K562 (cell line): Measurements from ENCODE around the gene MEIKIN. TPM values are rescaled to one million over a fixed set of nuclear protein-coding genes. Genes with fewer than 3 reads are reported as not detected.

ENCODE experiments used
- ATAC-seq: fragments of 200-7000 bp; cut with Tn5 transposase; 3 replicates; pipeline ENCODE4 v1.9.1; 2020; ENCODE audit warnings: moderate library complexity
- BruUV-seq: library from RNA; stranded (reverse); fragments of 400-500 nt; replicated peaks from 2 replicates; lab custom pipeline; 2021; lab: Mats Ljungman, UMichigan
- CTCF ChIA-PET: fragments of 300-600 bp; formaldehyde crosslinking; extraction: SDS; loops from one replicate; lab custom pipeline; 2021; ENCODE audit warnings: low intra/inter-chr PET ratio; lab: Yijun Ruan, JAX
- POLR2A ChIA-PET: fragments of 300-600, 350-650 bp; sonication (Branson Sonifier 250); formaldehyde crosslinking; extraction: SDS; loops from one replicate; lab custom pipeline; 2021; ENCODE audit warnings: antibody characterized with exemption, inconsistent platforms; lab: Yijun Ruan, JAX
- DNase-seq, 4 experiments: peaks; one replicate each; pipeline versions ENCODE4 v3.0.0 to v3.0.0-alpha.2; 2011 to 2018; ENCODE audit warnings: low spot score in 3 of 4, mixed read lengths in 3 of 4; ENCODE audit errors: extremely low read depth in 1 of 4
- FAIRE-seq: peaks from 2 replicates; lab custom pipeline; 2011; peaks lifted over from hg19 to GRCh38; lab: Jason Lieb, UNC
- H2AFZ ChIP-seq: 2 replicates; pipeline ENCODE4 v1.6.0; 2011; ENCODE audit warnings: low read depth, low read length, control low read depth, inconsistent platforms
- H3K27ac ChIP-seq: fragments of 200-600 bp; 3 replicates; pipeline ENCODE4 v1.8.0; 2011; ENCODE audit warnings: low read depth, mild to moderate bottlenecking, control low read depth, inconsistent platforms, low read length, moderate library complexity, mixed read lengths; ENCODE audit errors: extremely low read depth
- H3K27me3 ChIP-seq, 2 experiments: fragments of 300-600 bp in 1 of 2; 2 replicates in 1 of 2; 3 replicates in 1 of 2; pipeline versions ENCODE4 v1.6.0 to v1.8.0; 2011; ENCODE audit warnings: inconsistent platforms in 2 of 2, low read length in 2 of 2, mild to moderate bottlenecking in 1 of 2, mixed read lengths in 1 of 2, moderate library complexity in 1 of 2; ENCODE audit not compliant: control insufficient read depth in 2 of 2, insufficient read depth in 2 of 2
- H3K36me3 ChIP-seq: fragments of 300-600 bp; 3 replicates; pipeline ENCODE4 v1.8.0; 2011; ENCODE audit warnings: mild to moderate bottlenecking, low read length, inconsistent platforms; ENCODE audit not compliant: control insufficient read depth, insufficient read depth
- H3K4me1 ChIP-seq, 2 experiments: fragments of 200-600 bp in 1 of 2; replicated peaks in 1 of 2; 2 replicates in 1 of 2; 3 replicates in 1 of 2; pipeline versions ENCODE4 v1.5.1 to v1.8.0; 2011; ENCODE audit warnings: inconsistent platforms in 2 of 2, low read length in 2 of 2, mild to moderate bottlenecking in 1 of 2, mixed read lengths in 1 of 2, moderate library complexity in 1 of 2; ENCODE audit not compliant: control insufficient read depth in 2 of 2, insufficient read depth in 2 of 2
- H3K4me2 ChIP-seq: 2 replicates; pipeline ENCODE4 v1.6.1; 2011; ENCODE audit warnings: low read length, control low read depth, inconsistent platforms, mixed read lengths; ENCODE audit not compliant: insufficient read depth
- H3K4me3 ChIP-seq: fragments of 200-600 bp; sonication (generic), shearing (Covaris generic); 2 replicates; pipeline ENCODE4 v1.5.1; 2016; ENCODE audit warnings: control low read depth, inconsistent platforms
- H3K79me2 ChIP-seq: fragments of 200-600 bp; 3 replicates; pipeline ENCODE4 v1.8.0; 2011; ENCODE audit warnings: low read length, inconsistent platforms; ENCODE audit not compliant: control insufficient read depth, insufficient read depth
- H3K9ac ChIP-seq, 2 experiments: 2 replicates each; pipeline versions ENCODE4 v1.6.0 to v1.6.1; 2011; ENCODE audit warnings: low read depth in 2 of 2, low read length in 2 of 2, control low read depth in 1 of 2, inconsistent platforms in 1 of 2, mild to moderate bottlenecking in 1 of 2, mixed read lengths in 1 of 2; ENCODE audit not compliant: insufficient read depth in 1 of 2
- H3K9me1 ChIP-seq: one replicate; pipeline ENCODE4 v1.6.0; 2011; ENCODE audit warnings: inconsistent platforms, mild to moderate bottlenecking, low read length, moderate library complexity; ENCODE audit not compliant: control insufficient read depth, insufficient read depth
- H3K9me3 ChIP-seq: replicated peaks from 2 replicates; pipeline ENCODE4 v1.5.1; 2011; ENCODE audit warnings: low read depth, low read length, inconsistent platforms; ENCODE audit not compliant: control insufficient read depth, insufficient read depth
- H4K20me1 ChIP-seq: replicated peaks from 2 replicates; pipeline ENCODE4 v1.6.1; 2011; ENCODE audit warnings: low read length, inconsistent platforms, mixed read lengths; ENCODE audit not compliant: control insufficient read depth, insufficient read depth
- C11orf30 ChIP-seq: fragments of 450-650 bp; IDR thresholded peaks from 2 replicates; pipeline ENCODE4 v1.6.1; 2016; ENCODE audit warnings: low read depth, mild to moderate bottlenecking
- CBX8 ChIP-seq: fragments of 200-600 bp; sonication (generic); IDR thresholded peaks from 2 replicates; pipeline ENCODE4 v1.6.1; 2012; ENCODE audit warnings: borderline replicate concordance, mixed run types, low read depth, mild to moderate bottlenecking, moderate library complexity, mixed read lengths, low read length, control low read depth, inconsistent platforms; ENCODE audit not compliant: poor library complexity, severe bottlenecking; ENCODE audit errors: extremely low read depth
- CHD4 ChIP-seq: fragments of 200-600 bp; sonication (generic); IDR thresholded peaks from 3 replicates; pipeline ENCODE4 v1.6.1; 2012; ENCODE audit warnings: low read depth, mild to moderate bottlenecking, mixed read lengths, low read length, inconsistent platforms; ENCODE audit not compliant: insufficient read depth, insufficient replicate concordance, poor library complexity, severe bottlenecking
- ETS2 ChIP-seq: IDR thresholded peaks from 2 replicates; pipeline ENCODE4 v1.6.1; 2016; ENCODE audit warnings: borderline replicate concordance, missing genetic modification characterization, mild to moderate bottlenecking, moderate library complexity, missing compliant biosample characterization; ENCODE audit not compliant: poor library complexity, severe bottlenecking
- FOXJ2 ChIP-seq: fragments of 200-800 bp; sonication (Bioruptor generic); IDR thresholded peaks from 2 replicates; pipeline ENCODE4 v1.6.1; 2016; ENCODE audit warnings: missing genetic modification characterization, missing compliant biosample characterization
- FOXO4 ChIP-seq: fragments of 450-650 bp; formaldehyde crosslinking; IDR thresholded peaks from 2 replicates; pipeline ENCODE4 v1.4.0; 2020; ENCODE audit warnings: mild to moderate bottlenecking, moderate library complexity
- FOXP1 ChIP-seq: sonication (generic); formaldehyde crosslinking; IDR thresholded peaks from 2 replicates; pipeline ENCODE4 v1.8.0; 2022; ENCODE audit warnings: mild to moderate bottlenecking, missing genetic modification reagents
- HMG20B ChIP-seq: fragments of 250-450 bp; sonication (Bioruptor Pico); IDR thresholded peaks from 2 replicates; pipeline ENCODE4 v1.5.0; 2021; ENCODE audit warnings: mild to moderate bottlenecking
- HNRNPLL ChIP-seq: fragments of 200-400 bp; formaldehyde crosslinking; IDR thresholded peaks from 2 replicates; pipeline ENCODE4 v1.6.1; 2017; ENCODE audit warnings: low read length, low read depth, mild to moderate bottlenecking; ENCODE audit not compliant: poor library complexity, severe bottlenecking
- KHSRP ChIP-seq: fragments of 450-650 bp; IDR thresholded peaks from 2 replicates; pipeline ENCODE4 v1.6.1; 2017
- MAFF ChIP-seq: IDR thresholded peaks from 2 replicates; pipeline ENCODE4 v1.6.1; 2012; ENCODE audit warnings: low read length, improper control_type of control experiment
- MAFG ChIP-seq: fragments of 450-650 bp; conservative IDR thresholded peaks from 2 replicates; pipeline ENCODE4 v1.6.1; 2016; ENCODE audit warnings: missing genetic modification characterization, missing compliant biosample characterization
- MEIS2 ChIP-seq: fragments of 450-650 bp; IDR thresholded peaks from 2 replicates; pipeline ENCODE4 v1.6.1; 2014; ENCODE audit warnings: mild to moderate bottlenecking; ENCODE audit not compliant: partially characterized antibody
- MTA1 ChIP-seq: fragments of 450-650 bp; IDR thresholded peaks from 2 replicates; pipeline ENCODE4 v1.6.1; 2017; ENCODE audit warnings: borderline replicate concordance
- POLR2G ChIP-seq: fragments of 200-400 bp; formaldehyde crosslinking; IDR thresholded peaks from 2 replicates; pipeline ENCODE4 v1.6.1; 2017; ENCODE audit warnings: low read depth, mild to moderate bottlenecking, antibody characterized with exemption, low read length, moderate library complexity
- RFX5 ChIP-seq: IDR thresholded peaks from 2 replicates; pipeline ENCODE4 v1.6.1; 2011; ENCODE audit warnings: low read depth, mild to moderate bottlenecking, improper control_type of control experiment, low read length
- SREBF2 ChIP-seq: sonication (generic); formaldehyde crosslinking; IDR thresholded peaks from 2 replicates; pipeline ENCODE4 v1.4.0; 2020; ENCODE audit warnings: mild to moderate bottlenecking, missing genetic modification reagents
- TEAD1 ChIP-seq, 2 experiments: fragments of 450-650 bp in 1 of 2; sonication (generic) in 1 of 2; formaldehyde crosslinking; IDR thresholded peaks; 2 replicates each; pipeline versions ENCODE4 v1.4.0 to v1.8.0; 2020 to 2022; ENCODE audit warnings: mild to moderate bottlenecking in 2 of 2, missing genetic modification reagents in 1 of 2
- XRCC3 ChIP-seq: fragments of 450-650 bp; IDR thresholded peaks from 2 replicates; pipeline ENCODE4 v1.6.1; 2017; ENCODE audit warnings: mild to moderate bottlenecking, moderate library complexity
- ZC3H4 ChIP-seq: sonication (generic); formaldehyde crosslinking; IDR thresholded peaks from 2 replicates; pipeline ENCODE4 v1.9.0; 2021; ENCODE audit warnings: missing genetic modification reagents, borderline replicate concordance
- ZNF316 ChIP-seq: fragments of 450-650 bp; IDR thresholded peaks from 2 replicates; pipeline ENCODE4 v1.6.1; 2016
- ZNF586 ChIP-seq: fragments of 450-650 bp; formaldehyde crosslinking; conservative IDR thresholded peaks from 2 replicates; pipeline ENCODE4 v1.4.0; 2020; ENCODE audit warnings: mild to moderate bottlenecking, moderate library complexity
- WGBS: fragments of 100-300 bp; shearing (Covaris generic); methylation state at CpG from one replicate; pipeline ENCODE4 v1.1.6; 2016; ENCODE audit warnings: low coverage, mixed read lengths; ENCODE audit not compliant: insufficient coverage; ENCODE audit errors: missing lambda C conversion rate; 5-methylcytosine and 5-hydroxymethylcytosine counted together
- in situ Hi-C: fragments of 300-500 bp; cut with MboI; formaldehyde crosslinking; loops from 4 replicates; pipeline ENCODE4 v1.15.0; 2018; ENCODE audit warnings: inconsistent platforms, mixed read lengths
- intact Hi-C: fragments of 100-400 bp; cut with micrococcal nuclease; formaldehyde crosslinking; loops from 2 replicates; pipeline ENCODE4 v1.14.2; 2022
- polyA plus RNA-seq, 8 experiments: library from polyadenylated mRNA; depleted of rRNA in 4 of 8; stranded (reverse) in 5 of 8; unstranded in 3 of 8; fragments of >200 nt; fragmentation: Nextera tagmentation in 2 of 8; fragmentation: Illumina TruSeq in 1 of 8; extraction: Ambion mirVana in 2 of 8; extraction: Trizol in 1 of 8; gene quantifications; 2 replicates each; pipeline versions ENCODE4 v1.2.1 to v1.2.3, GENCODE V29; 2011 to 2014; ENCODE audit warnings: inconsistent platforms in 1 of 8, missing spikeins in 1 of 8
- total RNA-seq, 7 experiments: library from RNA; depleted of rRNA in 6 of 7; stranded (reverse); fragments of >200 nt in 6 of 7; fragmentation: Illumina TruSeq in 2 of 7; extraction: Trizol in 2 of 7; gene quantifications; 2 replicates each; pipeline versions ENCODE4 v1.2.1 to v1.2.3, GENCODE V29; 2011 to 2021; ENCODE audit warnings: low replicate concordance in 1 of 7

Gene MEIKIN
- total and polyA plus RNA-seq, 9 of the 15 experiments (the other 6 are each of a cell fraction or from before 2014, with no cell fraction given): 0.18 TPM; not detected in 8

- Histone ChIP-seq H3K9me3 (no peaks in the 10 kb centered on the region; the same call in 1 of the 2 replicates), H2AFZ (no peak overlapping the region), H3K9ac (no peak overlapping the region), H3K9me1 (no peaks in the 10 kb centered on the region), H3K36me3 (no peaks in the 10 kb centered on the region), H3K4me1 (no peaks in the 10 kb centered on the region), H3K79me2 (no peaks in the 10 kb centered on the region), H3K4me3 (no peak overlapping the region), H3K27me3 (no peaks in the 10 kb centered on the region; a peak in 1 of 5 replicates), H3K27ac (no peak overlapping the region), H4K20me1 (no peaks in the 10 kb centered on the region), H3K4me2 (no peak overlapping the region)
- no TSS peak for BruUV-seq
- ChIA-PET POLR2A (interaction anchor here (0.6 to 1.3 kb wide), 2 partner anchors 41 to 83 kb away, joined by 3 read pairs; partner anchors contain the start of gene FNIP1), CTCF (interaction anchor here (0.6 kb wide), 1 partner anchor 184 kb away, joined by 5 read pairs; no protein-coding TSS in a partner anchor)
- WGBS: 11% methylated on average over 5 of the region's 5 CpGs
- DNase-seq: no peak
- intact Hi-C loops: no loop called here
- in situ Hi-C loops: no loop called here
- FAIRE-seq: no peak
- ATAC-seq: no peak
- TF ChIP-seq ZNF586 (CRISPR knock-in tag) (no peak), MAFG (tag) (peak; percentile 60), TEAD1 (CRISPR knock-in tag; IDR thresholded peaks at IDR 0.05) (no peak), CBX8 (no peak), FOXO4 (CRISPR knock-in tag) (no peak), ZC3H4 (CRISPR knock-in tag) (no peak), POLR2G (no peak), MAFF (no peak), MTA1 (no peak), HMG20B (CRISPR knock-in tag) (no peak), ETS2 (tag) (no peak), CHD4 (no peak), RFX5 (no peak), MEIS2 (no peak), FOXJ2 (tag) (no peak), XRCC3 (no peak), ZNF316 (peak; percentile 84), KHSRP (no peak), SREBF2 (no peak), FOXP1 (CRISPR knock-in tag) (no peak), C11orf30 (peak; percentile 76), HNRNPLL (no peak)
Observed at GRCh38 chr5:131879705-131880104, 65.8 kb downstream of the MEIKIN start.
